Nucleus accumbens (tissue), 56 donors: ENCODE measurements around the gene THSD4.

ENCODE experiments used
- DNase-seq, 56 donors: peaks; one replicate each; lab custom pipeline; 2025; lab: John Stamatoyannopoulos, UW

THSD4 gene

GRCh38 chr15:71545923-71546322 lies 430.7 kb downstream of the THSD4 start:
- no peak for DNase-seq

GRCh38 chr15:71547011-71547410 lies 431.7 kb downstream of the THSD4 start:
- DNase-seq, result peak in 4 of 56 donors; percentile 1 to 17 (median 6)

DNA sequence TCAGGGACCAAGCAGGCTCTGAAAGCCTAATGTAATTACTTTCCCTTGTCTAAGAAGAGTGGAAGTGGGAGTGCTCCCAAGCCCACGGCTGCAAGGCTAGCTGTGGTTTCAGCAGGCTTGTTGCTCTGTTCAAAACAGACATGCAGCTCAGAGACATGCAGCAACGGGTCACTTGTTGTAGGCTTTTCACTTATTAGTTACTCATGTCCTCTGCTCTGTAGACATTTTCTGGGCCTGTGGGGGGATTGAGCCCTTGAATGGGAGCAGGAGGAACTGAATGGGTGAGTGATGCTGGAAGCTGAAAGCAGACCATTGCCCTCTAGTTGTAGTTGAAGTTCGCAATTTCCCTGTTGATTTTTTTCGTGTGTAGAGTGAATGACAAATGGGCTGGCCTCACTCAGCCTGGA lies 433.1 kb downstream of the THSD4 start:
- DNase-seq, result no peak

DNA sequence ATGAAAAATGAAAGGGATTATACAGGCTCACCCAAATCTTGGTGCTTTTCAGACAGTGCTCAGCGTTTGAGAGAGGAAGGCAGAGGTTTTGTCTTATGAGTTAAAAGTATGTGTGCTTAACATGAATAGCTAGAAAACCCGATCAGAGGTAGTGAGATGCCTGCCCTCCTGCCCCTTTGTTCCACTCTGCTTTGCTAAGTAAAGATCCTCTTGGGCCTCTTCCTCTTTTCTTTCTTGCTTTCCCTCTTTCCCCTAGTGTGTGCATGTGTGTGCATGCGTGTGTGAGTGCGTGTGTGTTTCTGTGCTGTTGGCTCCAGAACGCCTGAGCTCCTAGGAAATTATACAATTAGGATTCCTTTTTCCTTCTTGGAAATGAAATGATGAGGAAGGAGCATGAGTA lies 433.8 kb downstream of the THSD4 start:
- no peak for DNase-seq

DNA sequence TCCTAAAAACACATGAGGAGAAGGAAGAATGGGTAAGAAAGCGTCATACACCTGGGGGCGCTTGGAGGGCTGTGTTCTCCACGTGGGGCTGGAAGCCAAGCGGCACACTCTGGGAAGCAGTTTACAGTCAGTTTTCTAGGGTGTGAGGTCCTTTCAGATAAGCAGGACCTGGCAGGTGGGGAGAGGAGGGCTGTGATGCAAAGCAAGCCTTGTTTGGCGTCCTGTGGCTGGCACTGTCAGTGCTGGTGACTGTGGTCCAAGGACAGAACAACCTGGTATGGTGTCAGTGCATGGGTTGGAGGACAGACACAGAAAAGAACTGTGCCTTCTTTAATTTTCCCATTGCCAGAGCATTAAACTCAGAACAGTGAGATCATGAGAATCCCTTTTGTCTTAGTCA lies 434.4 kb downstream of the THSD4 start:
- DNase-seq, result no peak

- no peak for DNase-seq
Measured at GRCh38 chr15:71551566-71551965, 436.3 kb downstream of the THSD4 start.

DNA sequence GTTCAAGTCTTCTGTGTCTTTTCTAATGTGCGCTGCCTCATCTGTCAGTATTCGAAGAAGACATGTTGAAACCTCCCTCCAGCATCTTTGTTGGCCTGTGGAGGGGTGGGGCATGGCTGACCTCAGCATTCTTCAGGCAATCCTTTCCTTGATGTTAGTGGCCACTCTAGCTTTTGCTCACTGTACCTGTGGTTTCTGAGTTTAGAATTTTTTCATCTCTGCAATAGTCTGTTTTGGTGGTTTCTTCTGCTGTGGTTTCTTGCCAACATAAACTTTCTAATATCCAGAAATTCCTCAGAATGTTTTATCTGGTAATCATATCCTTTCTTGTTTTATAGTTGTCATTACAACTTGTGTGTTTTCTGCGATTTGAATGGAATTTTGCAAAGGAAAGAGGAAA lies 443.8 kb downstream of the THSD4 start:
- DNase-seq, result no peak

DNA sequence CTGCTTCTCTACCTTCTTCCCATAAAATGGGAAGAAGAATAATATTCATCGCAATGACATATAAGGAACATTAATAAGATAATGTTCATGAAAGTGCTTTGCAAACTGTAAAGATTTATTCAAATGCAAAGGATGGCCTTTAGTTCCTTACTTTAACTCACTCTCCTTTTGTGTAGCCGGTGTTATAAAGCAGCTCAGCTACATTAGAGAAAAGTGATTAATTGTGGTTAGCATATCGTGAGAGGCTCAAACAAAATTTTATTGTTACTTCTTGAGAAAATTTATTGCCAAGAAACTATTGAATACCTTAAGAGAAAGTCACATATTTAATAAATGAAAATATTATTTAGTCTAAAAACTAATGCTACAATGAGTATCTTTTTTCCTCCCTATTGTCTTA lies 444.3 kb downstream of the THSD4 start:
- DNase-seq, result no peak

GRCh38 chr15:71562251-71562650 lies 447.0 kb downstream of the THSD4 start:
- no peak for DNase-seq

- DNase-seq, result no peak
Measured at GRCh38 chr15:71564217-71564616, 448.9 kb downstream of the THSD4 start.

DNA sequence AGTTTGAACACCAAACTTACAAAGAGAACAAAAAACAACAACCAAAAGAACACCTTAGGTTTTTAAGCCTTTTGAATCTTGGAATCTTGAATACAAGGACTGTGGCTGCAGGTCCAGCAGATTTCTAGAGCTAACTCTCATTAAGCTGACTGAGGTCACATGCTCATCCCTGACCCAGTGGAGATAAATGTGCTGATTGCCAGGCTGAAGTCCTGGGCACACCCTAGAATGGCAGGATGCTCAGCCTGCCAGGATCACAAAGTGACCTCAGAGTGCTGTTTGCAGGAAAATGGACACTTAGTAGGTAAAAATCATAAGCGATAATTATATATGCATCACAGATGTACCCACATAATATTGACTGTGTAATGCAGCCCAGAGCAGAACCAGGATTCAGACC lies 449.7 kb downstream of the THSD4 start:
- DNase-seq, result no peak

DNA sequence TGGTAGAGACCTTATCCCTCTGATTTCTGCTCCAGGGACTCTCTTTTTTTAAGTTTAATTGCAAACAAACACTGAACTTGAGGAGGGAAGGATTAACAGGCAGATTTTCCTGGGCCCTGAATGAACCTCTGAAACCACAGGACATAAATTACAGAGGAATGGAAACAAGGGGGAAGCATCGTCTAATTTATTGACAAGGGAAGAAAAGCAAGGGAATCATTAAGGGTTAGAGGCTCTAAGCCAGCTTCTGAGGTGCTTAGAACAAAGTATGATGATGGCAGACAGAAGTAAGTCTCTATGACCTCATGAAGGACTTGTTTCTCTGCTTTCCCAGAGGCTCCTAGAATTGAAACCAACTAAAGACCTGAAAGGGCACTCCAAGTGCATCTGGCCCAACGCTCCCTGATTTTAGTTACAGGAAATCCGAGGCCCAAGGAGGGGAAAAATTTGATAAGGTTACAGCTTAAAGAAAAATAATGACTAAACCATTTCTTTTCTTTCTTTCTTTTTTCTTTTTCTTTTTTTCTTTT lies 450.4 kb downstream of the THSD4 start:
- no peak for DNase-seq

DNA sequence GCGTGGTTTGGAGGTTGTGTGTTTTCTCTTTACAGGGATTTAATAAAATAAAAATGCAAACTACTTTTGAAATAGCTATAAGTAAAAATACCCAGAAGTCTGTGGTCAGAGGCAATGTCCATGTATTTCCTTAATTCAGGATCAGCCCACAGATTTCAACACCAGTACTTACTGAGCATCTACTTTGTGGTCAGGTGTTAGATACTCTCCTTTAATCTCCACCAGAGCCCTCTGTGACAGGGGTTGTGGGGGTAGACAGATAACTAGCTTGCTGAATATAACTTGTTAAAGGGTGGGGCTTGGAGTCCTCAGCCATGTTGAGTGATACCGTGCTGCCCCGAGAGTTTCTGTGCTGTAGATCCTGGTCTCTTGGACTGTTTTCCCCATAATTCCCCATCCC lies 451.0 kb downstream of the THSD4 start:
- no peak for DNase-seq

DNA sequence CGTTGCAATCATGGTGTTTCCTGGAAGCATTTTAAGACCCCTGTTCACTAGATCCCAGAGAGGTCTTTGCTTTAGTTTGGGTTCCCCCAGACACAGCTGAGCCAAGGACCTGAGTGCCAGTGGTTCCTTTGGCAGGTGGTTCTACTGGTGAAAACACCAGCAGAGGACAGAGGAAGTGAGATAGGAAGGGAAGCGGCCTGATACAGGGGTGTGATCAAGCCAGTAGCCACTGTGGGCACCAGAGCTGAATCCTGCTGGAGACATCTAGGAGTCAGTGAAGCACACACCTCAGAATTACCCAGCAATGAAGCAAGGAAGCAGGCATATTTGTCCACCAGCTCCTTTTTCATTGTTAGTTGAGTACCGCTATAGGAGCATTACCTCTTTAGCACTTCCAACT lies 451.9 kb downstream of the THSD4 start:
- no peak for DNase-seq

DNA sequence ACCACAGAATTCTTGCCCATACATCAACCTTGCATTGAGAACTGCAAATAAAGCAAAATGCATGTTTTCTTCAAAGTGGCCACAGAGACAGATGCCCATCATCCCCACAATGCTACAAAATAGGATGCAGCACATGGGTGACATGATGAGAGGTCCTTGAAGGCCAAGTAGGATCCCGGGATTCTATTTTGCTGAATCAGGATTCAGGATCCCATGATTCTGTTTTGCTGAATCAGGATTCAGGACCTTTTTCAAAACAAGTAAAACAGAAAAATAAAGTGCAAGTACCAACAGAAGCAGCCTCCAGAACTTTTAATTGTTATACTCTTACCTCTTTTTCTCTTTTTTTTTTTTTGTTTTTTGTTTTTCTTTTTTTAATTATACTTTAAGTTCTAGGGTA lies 453.0 kb downstream of the THSD4 start:
- DNase-seq, result no peak

GRCh38 chr15:71570736-71571135 lies 455.5 kb downstream of the THSD4 start:
- no peak for DNase-seq

- DNase-seq, result no peak
Measured at GRCh38 chr15:71571641-71572040, 456.4 kb downstream of the THSD4 start.

GRCh38 chr15:71572452-71573053 lies 457.3 kb downstream of the THSD4 start:
- DNase-seq, result no peak

- DNase-seq, result no peak
Measured at GRCh38 chr15:71573599-71573998, 458.3 kb downstream of the THSD4 start.

GRCh38 chr15:71575474-71576045 lies 460.3 kb downstream of the THSD4 start:
- DNase-seq, result no peak

DNA sequence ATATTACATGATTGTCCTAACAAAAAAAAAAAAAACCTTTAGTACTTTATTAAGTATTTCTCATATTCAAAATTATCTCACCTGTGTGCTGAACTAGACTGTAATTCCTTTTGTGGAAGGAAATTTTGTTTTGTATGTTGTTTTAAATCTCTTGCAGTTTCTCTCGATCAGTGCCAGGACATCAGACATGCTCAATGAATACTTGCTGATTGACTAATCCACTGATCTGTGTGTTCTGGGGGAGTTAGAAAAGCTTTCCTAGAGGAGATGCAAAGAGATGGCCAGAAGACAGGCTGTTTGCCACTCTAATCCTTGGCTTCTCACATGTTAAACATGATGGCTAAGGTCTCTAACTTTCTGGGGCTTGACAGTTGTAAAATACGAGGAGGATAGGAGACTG lies 461.8 kb downstream of the THSD4 start:
- no peak for DNase-seq

DNA sequence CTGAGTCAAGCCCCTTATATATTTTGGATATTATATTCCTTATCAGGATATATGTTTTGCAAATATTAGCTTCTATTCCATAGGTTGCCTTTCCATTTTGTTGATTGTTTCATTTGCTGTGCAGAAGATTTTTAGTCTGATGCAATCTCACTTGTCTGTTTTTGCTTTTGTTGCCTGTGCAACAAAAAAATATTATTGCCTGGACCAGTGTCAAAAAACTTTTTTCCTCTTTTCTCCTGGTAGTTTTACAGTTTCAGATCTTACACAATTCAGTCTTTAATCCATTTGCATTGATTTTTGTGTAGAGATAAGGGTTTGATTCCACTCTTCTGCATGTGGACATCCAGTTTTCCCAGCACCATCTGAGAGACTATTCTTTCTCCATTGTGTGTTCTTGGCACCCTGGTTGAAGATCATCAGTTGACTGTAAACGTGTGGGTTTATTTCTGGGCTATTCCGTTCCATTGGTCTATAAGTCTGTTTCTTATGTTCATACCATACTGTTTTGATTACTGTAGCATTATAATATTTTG lies 466.2 kb downstream of the THSD4 start:
- no peak for DNase-seq
